ENCODE data around the gene KDM5A.

- TF ChIP-seq, protein P1, sequence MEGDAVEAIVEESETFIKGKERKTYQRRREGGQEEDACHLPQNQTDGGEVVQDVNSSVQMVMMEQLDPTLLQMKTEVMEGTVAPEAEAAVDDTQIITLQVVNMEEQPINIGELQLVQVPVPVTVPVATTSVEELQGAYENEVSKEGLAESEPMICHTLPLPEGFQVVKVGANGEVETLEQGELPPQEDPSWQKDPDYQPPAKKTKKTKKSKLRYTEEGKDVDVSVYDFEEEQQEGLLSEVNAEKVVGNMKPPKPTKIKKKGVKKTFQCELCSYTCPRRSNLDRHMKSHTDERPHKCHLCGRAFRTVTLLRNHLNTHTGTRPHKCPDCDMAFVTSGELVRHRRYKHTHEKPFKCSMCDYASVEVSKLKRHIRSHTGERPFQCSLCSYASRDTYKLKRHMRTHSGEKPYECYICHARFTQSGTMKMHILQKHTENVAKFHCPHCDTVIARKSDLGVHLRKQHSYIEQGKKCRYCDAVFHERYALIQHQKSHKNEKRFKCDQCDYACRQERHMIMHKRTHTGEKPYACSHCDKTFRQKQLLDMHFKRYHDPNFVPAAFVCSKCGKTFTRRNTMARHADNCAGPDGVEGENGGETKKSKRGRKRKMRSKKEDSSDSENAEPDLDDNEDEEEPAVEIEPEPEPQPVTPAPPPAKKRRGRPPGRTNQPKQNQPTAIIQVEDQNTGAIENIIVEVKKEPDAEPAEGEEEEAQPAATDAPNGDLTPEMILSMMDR (IDR thresholded peaks at IDR 0.05), result no peak
- TF ChIP-seq POLR2A (IDR thresholded peaks at IDR 0.05), result no peak
These were observed 113.3 kb downstream of the KDM5A start for GRCh38 chr12:275812-276211.

All from vagina (tissue), 2 donors.